IgD-negative memory B cell (primary cell): ENCODE results near the gene TSPY10. TPM values are rescaled to one million over a fixed set of nuclear protein-coding genes. Genes with fewer than 3 reads are reported as not detected.
"Not testable (repeated sequence)": the region's sequence is repeated elsewhere in the genome, so short reads cannot be mapped to it uniquely, and the experiment has no call there.

Experiments
- H3K27ac Mint-ChIP-seq, 3 donors: one replicate each; pipeline ENCODE4 v1.8.0; 2020 to 2022; ENCODE audit warnings: mild to moderate bottlenecking in 3 of 3, mixed read lengths in 3 of 3, moderate library complexity in 1 of 3
- H3K27me3 Mint-ChIP-seq: one replicate; pipeline ENCODE4 v1.8.0; 2021; ENCODE audit warnings: mixed read lengths
- H3K36me3 Mint-ChIP-seq: one replicate; pipeline ENCODE4 v1.8.0; 2020; ENCODE audit warnings: mild to moderate bottlenecking, mixed read lengths
- H3K4me1 Mint-ChIP-seq, 3 donors: one replicate each; pipeline ENCODE4 v1.8.0; 2020 to 2022; ENCODE audit warnings: mixed read lengths in 3 of 3, mild to moderate bottlenecking in 1 of 3
- H3K4me3 Mint-ChIP-seq, 4 donors: one replicate each; pipeline ENCODE4 v1.8.0; 2020 to 2022; ENCODE audit warnings: mild to moderate bottlenecking in 4 of 4, mixed read lengths in 4 of 4, moderate library complexity in 3 of 4
- H3K9me3 Mint-ChIP-seq, 3 donors: one replicate each; pipeline ENCODE4 v1.8.0; 2020 to 2021; ENCODE audit warnings: mixed read lengths in 3 of 3, mild to moderate bottlenecking in 1 of 3
- polyA plus RNA-seq: library from polyadenylated mRNA; unstranded; fragments of 300-500 nt; fragmentation: Illumina TruSeq; gene quantifications from one replicate; pipeline ENCODE4 v1.2.3, GENCODE V29; 2021

TSPY10 gene, protein sequence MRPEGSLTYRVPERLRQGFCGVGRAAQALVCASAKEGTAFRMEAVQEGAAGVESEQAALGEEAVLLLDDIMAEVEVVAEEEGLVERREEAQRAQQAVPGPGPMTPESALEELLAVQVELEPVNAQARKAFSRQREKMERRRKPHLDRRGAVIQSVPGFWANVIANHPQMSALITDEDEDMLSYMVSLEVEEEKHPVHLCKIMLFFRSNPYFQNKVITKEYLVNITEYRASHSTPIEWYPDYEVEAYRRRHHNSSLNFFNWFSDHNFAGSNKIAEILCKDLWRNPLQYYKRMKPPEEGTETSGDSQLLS
- not detected for polyA plus RNA-seq

DNA sequence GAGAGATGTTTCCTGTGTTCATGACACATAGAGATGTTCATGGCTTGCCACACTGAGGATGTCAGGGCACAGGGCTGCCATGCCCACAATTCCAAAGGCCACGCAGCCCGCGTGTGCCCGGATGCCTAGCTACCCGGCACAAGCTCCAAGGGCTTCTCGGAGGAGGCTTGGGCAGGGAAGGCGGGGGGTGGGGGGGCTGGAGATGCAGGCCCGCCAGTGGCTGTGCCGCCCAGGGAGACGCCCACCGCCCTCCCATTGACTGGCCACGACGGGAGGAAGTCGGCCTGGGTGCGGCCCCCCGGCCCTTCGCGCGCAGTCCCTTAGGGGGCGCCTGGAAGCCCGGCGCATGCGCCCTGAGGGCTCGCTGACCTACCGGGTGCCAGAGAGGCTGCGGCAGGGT is at the start of gene TSPY10:
Gene TSPY10 (plus strand): TSS at position 301 of the 400 bp plus-strand sequence. CDS start 46 bp downstream, at position 347.
- not testable (repeated sequence) for H3K27ac Mint-ChIP-seq, H3K27me3 Mint-ChIP-seq, H3K9me3 Mint-ChIP-seq, H3K36me3 Mint-ChIP-seq, H3K4me1 Mint-ChIP-seq, H3K4me3 Mint-ChIP-seq

DNA sequence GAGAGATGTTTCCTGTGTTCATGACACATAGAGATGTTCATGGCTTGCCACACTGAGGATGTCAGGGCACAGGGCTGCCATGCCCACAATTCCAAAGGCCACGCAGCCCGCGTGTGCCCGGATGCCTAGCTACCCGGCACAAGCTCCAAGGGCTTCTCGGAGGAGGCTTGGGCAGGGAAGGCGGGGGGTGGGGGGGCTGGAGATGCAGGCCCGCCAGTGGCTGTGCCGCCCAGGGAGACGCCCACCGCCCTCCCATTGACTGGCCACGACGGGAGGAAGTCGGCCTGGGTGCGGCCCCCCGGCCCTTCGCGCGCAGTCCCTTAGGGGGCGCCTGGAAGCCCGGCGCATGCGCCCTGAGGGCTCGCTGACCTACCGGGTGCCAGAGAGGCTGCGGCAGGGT is 40.7 kb upstream of the TSPY10 start, which contains the start of gene TSPY9:
Gene TSPY9 (plus strand): TSS at position 301 of the 400 bp plus-strand sequence. CDS start 46 bp downstream, at position 347.
- H3K9me3 Mint-ChIP-seq, H3K36me3 Mint-ChIP-seq, H3K27me3 Mint-ChIP-seq: not testable (repeated sequence)

DNA sequence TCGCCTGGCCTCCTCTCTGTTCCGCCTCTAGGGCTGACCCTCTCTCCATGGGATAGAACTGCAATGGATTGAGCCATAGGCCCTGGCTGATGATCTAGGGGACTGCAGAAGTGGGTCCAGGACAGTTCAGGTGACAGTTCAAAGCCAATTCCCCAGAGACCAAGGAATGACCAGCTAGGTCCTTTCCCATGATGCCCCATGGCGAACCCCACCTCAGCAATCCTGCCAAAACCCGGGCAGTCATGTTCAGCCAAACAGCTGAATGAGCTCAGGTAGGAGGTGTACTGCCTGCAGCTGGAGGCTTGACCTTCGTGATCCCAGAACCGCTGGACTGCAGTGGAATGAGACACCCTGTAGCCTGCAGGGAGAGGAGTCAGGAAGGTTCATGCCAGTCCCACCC is 23.3 kb upstream of the TSPY10 start:
- not testable (repeated sequence) for H3K4me3 Mint-ChIP-seq, H3K27ac Mint-ChIP-seq, H3K27me3 Mint-ChIP-seq, H3K4me1 Mint-ChIP-seq, H3K9me3 Mint-ChIP-seq, H3K36me3 Mint-ChIP-seq

More for the DNA sequence above, 40.7 kb upstream of the TSPY10 start, which contains the start of gene TSPY9:
- H3K4me3 Mint-ChIP-seq, H3K4me1 Mint-ChIP-seq, H3K27ac Mint-ChIP-seq: not testable (repeated sequence)

DNA sequence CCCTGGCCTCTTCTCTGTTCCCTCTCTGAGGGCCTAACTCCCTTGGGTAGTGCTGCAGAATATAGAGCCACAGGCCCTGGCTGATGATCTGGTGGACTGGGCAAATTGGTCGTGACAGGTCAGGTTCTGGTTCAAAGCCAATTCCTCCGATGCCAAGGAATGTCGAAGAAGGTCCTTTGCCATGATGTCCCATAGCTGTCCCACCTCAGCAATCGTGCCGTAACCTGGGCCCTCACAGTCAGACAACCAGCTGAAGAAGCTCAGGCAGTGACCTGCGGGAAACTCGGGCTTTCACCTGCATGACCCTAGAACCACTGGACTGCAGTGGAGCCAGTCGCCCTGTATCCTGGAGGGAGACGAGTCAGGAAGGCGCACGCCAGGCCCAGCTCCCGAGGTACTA is 11.4 kb upstream of the TSPY10 start:
- not testable (repeated sequence) for H3K36me3 Mint-ChIP-seq, H3K27me3 Mint-ChIP-seq, H3K27ac Mint-ChIP-seq, H3K4me1 Mint-ChIP-seq, H3K9me3 Mint-ChIP-seq, H3K4me3 Mint-ChIP-seq

Other genes with a start within 250 kb of the TSPY10 start
- gene TSPY4, start 190.4 kb upstream of the TSPY10 start, polyA plus RNA-seq: not detected
- gene TSPY8, start 170.1 kb upstream of the TSPY10 start, polyA plus RNA-seq: not detected
- not detected for gene TSPY3, start 129.5 kb upstream of the TSPY10 start, polyA plus RNA-seq
- not detected for gene TSPY1, start 60.9 kb upstream of the TSPY10 start, polyA plus RNA-seq
- gene TSPY9, start 40.6 kb upstream of the TSPY10 start, polyA plus RNA-seq: not detected